Ascending aorta (tissue), 2 donors: ENCODE results near the gene AURKAIP1. TPM values are rescaled to one million over a fixed set of nuclear protein-coding genes. Genes with fewer than 3 reads are reported as not detected.

Experiments
- DNase-seq, 2 donors: peaks; one replicate each; pipeline ENCODE4 v3.0.0-alpha.2; 2019; ENCODE audit warnings: low spot score in 2 of 2
- H3K27ac ChIP-seq, 2 donors: fragments of 200-600 bp; sonication (generic); one replicate each; pipeline ENCODE4 v1.5.1; 2016 to 2017; ENCODE audit warnings: mild to moderate bottlenecking in 1 of 2
- H3K27me3 ChIP-seq: fragments of 200-600 bp; sonication (generic); one replicate; pipeline ENCODE4 v1.5.1; 2017
- H3K36me3 ChIP-seq, 2 donors: fragments of 200-600 bp; sonication (generic); one replicate each; pipeline ENCODE4 v1.5.1; 2016
- H3K4me1 ChIP-seq, 2 donors: fragments of 200-600 bp; sonication (generic); one replicate each; pipeline ENCODE4 v1.5.1; 2016 to 2017; ENCODE audit warnings: mild to moderate bottlenecking in 1 of 2
- H3K4me3 ChIP-seq, 2 donors: fragments of 200-600 bp; sonication (generic); one replicate each; pipeline ENCODE4 v1.5.1; 2016 to 2017; ENCODE audit warnings: mild to moderate bottlenecking in 1 of 2
- H3K9me3 ChIP-seq, 2 donors: fragments of 200-600 bp; sonication (generic); one replicate each; pipeline ENCODE4 v1.5.1; 2016
- CTCF ChIP-seq, 3 experiments: fragments of 200-600 bp in 2 of 3; fragments of 450-650 bp in 1 of 3; sonication (generic) in 2 of 3; IDR thresholded peaks; one replicate each; pipeline ENCODE4 v1.5.1; 2016 to 2019; ENCODE audit warnings: antibody characterized with exemption in 3 of 3, mild to moderate bottlenecking in 1 of 3, moderate library complexity in 1 of 3
- intact Hi-C: fragments of 100-400 bp; cut with DNase I; formaldehyde crosslinking; loops from one replicate; pipeline ENCODE4 v1.15.1; 2023
- total RNA-seq: library from RNA; depleted of rRNA; stranded (reverse); fragments of >200 nt; gene quantifications from one replicate; pipeline ENCODE4 v1.1.0, GENCODE V29; 2016

Gene AURKAIP1
- total RNA-seq, 1 donor from 2014 or later = 247 TPM

GRCh38 chr1:1345384-1345783 is 29.6 kb downstream of the AURKAIP1 start:
- H3K4me1 ChIP-seq = peaks cover 3 to 30% of the 10 kb centered on the region in 2 donors
- no peak for TF ChIP-seq CTCF (IDR thresholded peaks at IDR 0.05)
- H3K27ac ChIP-seq = no peak overlapping the region
- H3K27me3 ChIP-seq = no peaks in the 10 kb centered on the region
- peaks cover 10 to 14% of the 10 kb centered on the region in 2 donors for H3K36me3 ChIP-seq
- DNase-seq = no peak
- intact Hi-C loops = no loop called here
- no peak overlapping the region for H3K4me3 ChIP-seq
- no peaks in the 10 kb centered on the region for H3K9me3 ChIP-seq

GRCh38 chr1:1344655-1345361 is 30.2 kb downstream of the AURKAIP1 start:
- TF ChIP-seq CTCF (IDR thresholded peaks at IDR 0.05) = peak in 1 of 3 experiments; percentile 19
- Histone ChIP-seq H3K27ac (no peak overlapping the region), H3K36me3 (peaks cover 15 to 20% of the 10 kb centered on the region in 2 donors), H3K9me3 (no peaks in the 10 kb centered on the region), H3K27me3 (no peaks in the 10 kb centered on the region), H3K4me1 (peaks cover 3 to 30% of the 10 kb centered on the region in 2 donors), H3K4me3 (no peak overlapping the region)
- DNase-seq = no peak
- intact Hi-C loops = no loop called here

- Histone ChIP-seq H3K27me3 (no peaks in the 10 kb centered on the region), H3K4me1 (peaks cover 3 to 30% of the 10 kb centered on the region in 2 donors), H3K4me3 (no peak overlapping the region), H3K9me3 (no peaks in the 10 kb centered on the region), H3K36me3 (peaks cover 24 to 29% of the 10 kb centered on the region in 2 donors), H3K27ac (no peak overlapping the region)
- intact Hi-C loops = no loop called here
- no peak for DNase-seq
- TF ChIP-seq CTCF (IDR thresholded peaks at IDR 0.05) = no peak
Measured at GRCh38 chr1:1343811-1344421, 31.1 kb downstream of the AURKAIP1 start.

- H3K9me3 ChIP-seq = no peaks in the 10 kb centered on the region
- H3K4me3 ChIP-seq = no peak overlapping the region
- DNase-seq = no peak
- no peak for TF ChIP-seq CTCF (IDR thresholded peaks at IDR 0.05)
- H3K27me3 ChIP-seq = no peaks in the 10 kb centered on the region
- intact Hi-C loops = no loop called here
- H3K36me3 ChIP-seq = peaks cover 37 to 41% of the 10 kb centered on the region in 2 donors
- H3K27ac ChIP-seq = no peak overlapping the region
- peaks cover 0 to 22% of the 10 kb centered on the region in 2 donors for H3K4me1 ChIP-seq
Measured at GRCh38 chr1:1342584-1343115, 32.4 kb downstream of the AURKAIP1 start.

- H3K27me3 ChIP-seq = no peaks in the 10 kb centered on the region
- no peaks in the 10 kb centered on the region for H3K9me3 ChIP-seq
- intact Hi-C loops = no loop called here
Measured at GRCh38 chr1:1342061-1342562, 32.9 kb downstream of the AURKAIP1 start.

More at GRCh38 chr1:1342061-1342562, 32.9 kb downstream of the AURKAIP1 start:
- DNase-seq = no peak
- peaks cover 42 to 46% of the 10 kb centered on the region in 2 donors for H3K36me3 ChIP-seq
- no peak overlapping the region for H3K27ac ChIP-seq
- TF ChIP-seq CTCF (IDR thresholded peaks at IDR 0.05) = no peak
- H3K4me1 ChIP-seq = peaks cover 0 to 17% of the 10 kb centered on the region in 2 donors
- H3K4me3 ChIP-seq = no peak overlapping the region
